ENCODE measurements around the gene KLHDC4.
"Not testable (repeated sequence)": the region's sequence is repeated elsewhere in the genome, so short reads cannot be mapped to it uniquely, and the experiment has no call there.

KLHDC4 gene

DNA sequence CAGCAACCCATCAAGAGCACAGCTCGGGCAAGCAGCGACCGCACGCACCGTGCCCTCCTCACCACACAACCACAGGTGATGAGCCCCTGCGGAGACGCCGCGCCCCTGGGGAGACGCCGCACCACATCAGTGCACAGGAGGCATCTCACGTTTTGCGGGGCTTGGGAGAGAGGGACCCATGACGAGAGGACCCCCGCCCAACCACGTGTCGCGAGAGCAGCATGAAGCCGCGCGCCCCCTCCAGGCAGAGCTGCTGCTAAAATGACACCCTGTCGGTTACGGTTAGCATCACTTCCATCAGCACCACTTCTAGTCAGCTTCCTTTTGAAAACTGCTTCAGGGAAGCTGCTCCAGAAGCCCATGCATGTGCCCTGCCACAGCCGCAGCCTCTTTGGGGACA is 45.3 kb downstream of the KLHDC4 start:
- DNase-seq (ENCODE audit: low read depth in 2 of 2) = no peak

DNA sequence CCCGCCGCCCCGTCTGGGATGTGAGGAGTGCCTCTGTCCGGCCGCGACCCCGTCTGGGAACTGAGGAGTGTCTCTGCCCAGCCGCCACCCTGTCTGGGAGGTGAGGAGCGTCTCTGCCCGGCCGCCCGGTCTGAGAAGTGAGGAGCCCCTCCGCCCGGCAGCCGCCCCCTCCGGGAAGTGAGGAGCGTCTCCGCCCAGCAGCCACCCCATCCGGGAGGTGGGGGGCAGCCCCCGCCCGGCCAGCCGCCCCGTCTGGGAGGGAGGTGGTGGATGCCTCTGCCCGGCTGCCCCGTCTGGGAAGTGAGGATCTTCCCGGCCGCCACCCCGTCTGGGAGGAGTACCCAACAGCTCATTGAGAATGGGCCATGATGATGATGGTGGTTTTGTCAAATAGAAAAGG is 47.0 kb downstream of the KLHDC4 start:
- not testable (repeated sequence) for DNase-seq (ENCODE audit: low read depth in 2 of 2)

DNA sequence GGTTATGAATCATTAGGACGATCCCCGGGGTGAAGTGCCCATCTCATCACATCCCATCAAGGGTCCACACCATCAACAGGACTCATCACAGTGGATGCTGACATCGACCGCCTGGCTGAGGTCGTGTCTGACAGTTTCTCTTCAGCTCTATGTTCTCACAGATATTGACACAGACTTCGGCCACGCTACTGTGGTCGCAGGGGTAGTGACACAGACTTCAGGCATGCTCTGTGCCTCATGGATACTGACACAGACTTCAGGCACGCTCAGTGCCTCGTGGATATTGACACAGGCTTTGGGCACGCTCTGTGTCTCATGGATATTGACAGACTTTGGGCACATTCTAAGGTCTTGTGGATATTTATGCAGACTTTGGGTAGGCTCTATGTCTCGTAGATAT is 50.1 kb downstream of the KLHDC4 start:
- DNase-seq (ENCODE audit: low read depth in 2 of 2) = no peak

DNA sequence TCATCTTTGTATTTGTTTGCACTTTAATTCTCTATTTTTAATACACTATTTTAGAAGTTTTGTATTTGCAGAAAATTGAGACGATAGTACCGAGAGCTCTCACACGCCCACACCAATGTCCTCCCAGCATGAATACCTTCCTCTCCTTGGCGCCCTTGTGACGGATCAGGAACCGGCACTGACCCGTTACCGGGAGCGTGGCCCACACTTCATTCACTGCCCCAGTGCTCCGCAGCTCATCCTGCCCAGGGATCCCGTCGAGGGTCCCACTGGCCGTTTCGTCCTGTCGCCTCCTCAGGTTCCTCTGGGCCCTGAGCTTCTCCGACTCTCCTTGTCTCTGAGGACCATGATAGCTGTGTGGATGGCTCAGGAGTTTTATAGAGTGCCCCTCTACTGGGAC is 50.6 kb downstream of the KLHDC4 start:
- no peak for DNase-seq (ENCODE audit: low read depth in 2 of 2)

DNA sequence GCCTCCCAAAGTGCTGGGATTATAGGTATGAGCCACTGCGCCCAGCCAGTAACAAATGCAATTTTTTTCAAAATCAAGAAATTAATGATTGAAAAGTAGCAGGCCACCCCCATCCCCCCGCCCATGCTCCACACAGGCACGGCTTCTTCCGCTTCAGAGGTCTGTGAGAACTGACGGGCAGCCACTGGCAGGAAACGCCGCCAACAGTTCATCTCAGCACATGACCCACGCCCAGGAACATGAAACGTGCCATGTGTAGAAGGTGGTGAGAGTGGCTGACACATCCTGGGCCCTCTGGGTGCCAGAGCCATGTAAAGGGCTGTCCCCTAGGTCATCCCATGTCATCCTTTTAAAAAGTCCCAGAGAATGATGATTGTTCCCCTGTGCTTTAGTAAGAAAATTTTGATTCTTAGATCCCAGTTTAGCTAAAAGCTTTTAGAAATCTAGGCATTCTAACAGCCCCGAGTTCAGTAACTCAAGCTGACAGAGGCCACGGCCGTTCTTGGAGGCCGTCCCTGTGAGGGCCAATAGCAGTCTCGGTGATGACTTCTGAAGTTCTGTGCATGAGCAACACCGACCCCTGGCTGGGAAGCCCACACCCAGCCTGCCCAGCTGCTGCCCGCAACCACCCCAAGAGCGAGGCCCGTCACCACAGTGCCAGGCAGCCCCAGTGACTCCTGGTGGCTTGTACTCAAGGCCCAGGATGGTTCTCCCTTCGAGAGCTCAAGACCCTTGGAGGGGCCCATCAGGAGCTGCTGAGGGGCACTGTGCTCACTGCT is 52.1 kb downstream of the KLHDC4 start:
- peak; percentile 16 to 44 for DNase-seq (ENCODE audit: low read depth in 2 of 2)

DNA sequence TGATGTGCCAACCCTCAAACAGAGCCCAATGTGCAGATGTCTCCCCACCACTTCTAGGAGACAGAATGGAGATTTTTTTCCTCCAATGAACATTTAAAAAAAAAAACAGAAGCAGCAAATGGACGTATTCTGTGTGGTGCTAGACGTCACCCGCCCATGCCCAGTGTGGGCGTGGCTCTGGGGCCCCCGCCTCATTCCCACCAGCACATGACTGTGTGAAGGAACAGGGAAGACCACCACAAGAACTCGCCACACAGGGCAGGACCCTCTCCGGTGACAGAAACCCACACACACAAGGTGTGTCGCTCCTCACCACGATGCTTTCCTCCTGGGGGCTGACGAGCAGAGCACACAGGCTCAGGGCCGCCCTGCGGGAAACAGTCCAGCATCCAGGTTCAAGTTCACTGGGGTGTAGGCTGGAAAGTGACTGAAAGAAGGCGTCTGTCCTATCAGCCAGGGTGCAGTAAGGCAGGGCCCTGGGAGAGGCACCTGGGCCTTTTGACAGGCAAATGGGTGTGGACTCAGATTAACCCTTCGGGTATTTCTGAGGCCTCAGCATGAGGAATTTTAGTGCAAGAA is 53.5 kb downstream of the KLHDC4 start:
- no peak for DNase-seq (ENCODE audit: low read depth in 2 of 2)

DNA sequence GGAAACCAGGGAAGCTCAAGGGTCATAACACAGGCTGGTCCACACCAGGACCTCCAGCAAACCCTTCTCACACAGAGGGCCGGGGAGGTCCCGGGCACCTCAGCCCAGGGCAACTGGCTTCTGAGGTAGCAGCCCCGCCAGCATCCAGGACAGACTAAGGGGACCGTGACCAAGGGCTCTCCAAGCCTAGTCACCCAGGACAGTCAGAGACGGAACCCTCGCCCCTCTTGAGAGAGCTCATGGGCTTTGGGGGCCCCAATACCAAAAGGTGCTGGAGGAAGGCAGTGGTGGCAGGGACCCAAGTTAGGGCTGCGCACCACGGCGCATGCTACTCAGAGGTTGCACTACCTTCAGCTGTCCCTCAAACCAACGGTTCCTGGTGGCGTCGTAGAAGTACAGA is 54.9 kb downstream of the KLHDC4 start:
- no peak for DNase-seq (ENCODE audit: low read depth in 2 of 2)

DNA sequence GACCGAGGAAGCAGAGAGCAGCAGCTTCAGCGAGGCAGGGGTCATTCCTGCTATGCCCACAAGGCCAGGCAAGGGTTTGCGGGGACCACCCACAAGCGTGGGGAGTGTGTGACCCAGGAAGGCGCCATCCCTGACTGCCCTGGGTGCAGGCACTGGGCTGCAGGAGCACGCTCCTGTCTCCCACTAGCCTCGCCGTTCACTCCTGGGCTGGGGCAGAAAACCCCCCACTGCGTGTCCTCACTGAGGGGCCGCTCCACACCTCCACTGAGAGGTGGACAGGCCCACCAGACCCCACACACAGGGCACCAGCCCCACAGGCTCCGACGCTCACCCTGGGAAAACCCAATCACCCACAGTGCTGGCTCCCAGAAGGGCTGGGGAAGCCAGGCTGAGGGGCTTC is 56.1 kb downstream of the KLHDC4 start:
- DNase-seq (ENCODE audit: low read depth in 2 of 2) = no peak

DNA sequence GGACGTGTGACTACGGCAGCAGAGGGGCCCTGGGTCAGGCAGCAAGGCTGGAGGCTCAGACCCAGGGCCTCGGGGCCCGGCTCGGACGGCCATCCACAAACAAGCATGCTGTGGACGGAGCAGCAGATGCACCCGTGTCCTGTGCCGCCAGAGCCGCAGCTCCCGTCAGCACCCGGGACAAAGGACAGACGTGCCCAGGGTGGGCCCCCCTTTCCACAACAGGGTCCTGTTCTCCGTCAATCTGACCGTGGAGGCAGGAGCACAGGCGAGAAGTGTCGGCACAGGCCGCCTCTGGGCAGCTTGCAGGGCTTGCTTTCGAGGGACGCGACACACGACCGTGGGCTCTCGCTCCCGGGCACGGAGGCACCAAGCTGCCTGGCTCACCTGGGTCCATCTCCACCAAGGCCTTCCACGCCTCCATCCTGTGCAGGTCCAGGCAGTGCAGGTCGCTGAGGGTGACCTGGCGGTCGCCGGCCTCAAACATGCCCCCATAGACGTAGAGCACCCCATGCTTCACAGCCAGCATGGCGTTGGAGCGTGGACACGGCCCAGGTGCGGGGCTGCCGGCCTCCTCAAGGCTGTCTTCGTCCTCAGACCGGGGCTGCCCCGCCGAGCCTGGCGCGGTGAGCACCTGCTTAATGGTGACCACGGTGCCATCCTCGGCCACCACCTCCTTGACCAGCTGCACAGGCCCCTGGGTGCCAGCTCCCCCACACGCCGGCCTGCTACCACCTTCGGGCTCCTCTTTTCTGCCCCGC is 56.7 kb downstream of the KLHDC4 start:
- no peak for DNase-seq (ENCODE audit: low read depth in 2 of 2)

DNA sequence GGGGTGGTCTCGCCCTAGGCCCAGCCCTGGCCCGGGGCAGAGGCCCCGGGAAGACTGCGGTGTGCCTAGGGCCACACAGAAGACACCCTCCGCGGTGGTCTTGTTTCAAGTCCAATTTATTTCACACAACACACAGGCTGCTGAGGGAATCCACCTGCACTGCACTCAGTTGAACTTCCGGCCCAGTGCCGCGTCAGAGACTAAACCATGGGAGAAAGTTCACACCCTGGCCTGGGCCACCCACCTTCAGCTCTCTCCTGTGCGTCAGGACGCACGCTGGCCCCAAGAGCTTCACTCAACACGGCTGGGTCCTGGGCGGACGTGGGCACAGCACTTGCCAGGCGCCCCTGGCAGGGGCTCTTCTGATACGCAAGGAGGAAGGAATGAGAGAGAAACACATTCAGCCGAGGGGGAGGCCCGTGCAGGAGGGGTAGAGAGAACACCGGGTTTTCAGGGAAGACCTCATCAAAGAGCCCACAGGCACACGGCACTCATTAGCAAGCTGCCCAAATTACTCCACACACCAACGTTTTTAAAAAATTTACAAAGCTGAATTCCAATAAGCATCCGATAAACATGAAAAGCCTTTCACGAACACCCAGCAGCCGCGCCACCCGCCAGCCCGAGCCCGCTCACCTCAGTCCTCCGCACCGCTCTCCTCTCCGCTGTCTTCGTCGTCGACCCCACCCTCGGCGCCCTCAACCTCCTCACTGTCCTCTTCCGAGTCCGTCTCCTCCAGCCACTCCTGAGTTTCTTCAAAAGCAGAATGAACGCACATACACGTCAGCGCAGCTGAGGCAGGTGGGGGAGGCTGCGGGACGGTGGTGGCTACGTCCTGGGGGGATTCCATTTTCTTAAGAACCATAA is 57.8 kb downstream of the KLHDC4 start:
- no peak for DNase-seq (ENCODE audit: low read depth in 2 of 2)

DNA sequence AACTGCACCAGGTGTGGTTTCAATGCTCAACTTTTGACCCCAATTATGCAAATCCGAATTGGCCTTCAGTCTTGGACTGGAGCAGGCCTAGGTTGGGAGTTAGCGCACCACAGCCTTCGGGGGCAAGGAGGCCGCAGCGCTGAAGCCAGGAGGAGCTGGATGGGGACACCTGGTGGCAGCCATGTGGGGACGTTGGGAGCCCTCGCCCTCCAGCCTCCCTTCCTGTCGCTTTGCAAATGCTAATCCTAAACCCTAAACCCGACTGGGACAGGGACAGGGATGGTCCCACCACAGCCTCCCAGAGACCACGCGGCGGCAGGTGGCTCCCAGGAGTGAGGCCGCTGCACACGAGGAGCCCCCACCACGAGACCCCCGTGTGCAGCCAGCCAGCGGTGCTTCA is 58.7 kb downstream of the KLHDC4 start:
- DNase-seq (ENCODE audit: low read depth in 2 of 2) = no peak

DNA sequence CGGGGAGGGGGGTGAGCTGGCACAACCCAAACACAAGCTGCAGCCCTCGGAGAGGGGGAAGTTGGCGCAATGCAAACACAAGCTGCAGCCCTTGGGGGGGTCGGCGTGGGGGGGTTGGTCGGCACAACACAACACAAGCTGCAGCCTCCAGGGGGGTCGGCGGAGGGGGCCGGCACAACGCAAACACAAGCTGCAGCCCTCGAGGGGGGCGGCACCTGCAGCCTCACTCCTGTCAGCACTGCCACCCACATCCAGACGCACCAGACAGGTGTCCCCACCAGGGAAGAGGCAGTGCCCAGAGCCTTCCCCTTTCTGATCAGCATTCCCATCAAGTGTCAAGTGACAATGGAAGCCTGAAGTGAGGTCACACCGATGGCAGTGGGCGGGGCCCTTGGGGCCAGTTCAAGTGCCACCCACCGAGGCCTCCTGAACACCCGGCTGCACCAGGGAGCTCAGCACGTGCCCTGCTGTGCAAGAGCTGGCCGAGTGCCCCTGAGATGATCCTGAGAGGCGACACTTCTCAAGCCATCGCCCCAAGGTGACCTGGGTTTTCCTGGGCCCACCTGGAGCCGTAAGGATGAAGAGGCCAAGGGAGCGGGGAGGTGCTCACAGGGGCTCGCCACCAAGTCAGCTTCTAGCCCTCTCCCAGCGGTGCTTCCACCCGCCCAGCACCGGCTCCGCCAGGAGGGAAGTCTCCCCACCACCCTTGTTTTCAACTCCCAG is 59.3 kb downstream of the KLHDC4 start:
- no peak for DNase-seq (ENCODE audit: low read depth in 2 of 2)

DNA sequence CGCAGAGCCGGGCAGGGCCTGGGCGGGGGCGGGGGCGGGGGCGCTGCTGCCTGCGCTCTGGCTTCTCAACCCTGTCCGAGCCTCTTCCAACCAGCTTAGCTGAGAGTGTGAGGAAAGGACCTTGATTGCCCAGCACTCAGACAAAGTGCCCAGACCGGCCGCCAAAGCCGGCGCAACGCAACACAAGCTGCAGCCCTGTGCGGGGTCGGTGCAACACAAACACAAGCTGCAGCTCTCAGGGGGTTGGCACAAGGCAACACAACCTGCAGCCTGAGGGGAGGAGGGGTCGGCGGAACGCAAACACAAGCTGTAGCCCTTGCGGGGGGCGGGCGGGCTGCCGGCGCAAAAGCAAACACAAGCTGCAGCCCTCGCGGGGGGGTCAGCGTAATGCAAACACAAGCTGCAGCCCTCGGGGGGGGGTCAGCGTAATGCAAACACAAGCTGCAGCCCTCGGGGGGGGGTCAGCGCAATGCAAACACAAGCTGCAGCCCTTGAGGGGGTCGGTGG is 60.0 kb downstream of the KLHDC4 start:
- no peak for DNase-seq (ENCODE audit: low read depth in 2 of 2)

DNA sequence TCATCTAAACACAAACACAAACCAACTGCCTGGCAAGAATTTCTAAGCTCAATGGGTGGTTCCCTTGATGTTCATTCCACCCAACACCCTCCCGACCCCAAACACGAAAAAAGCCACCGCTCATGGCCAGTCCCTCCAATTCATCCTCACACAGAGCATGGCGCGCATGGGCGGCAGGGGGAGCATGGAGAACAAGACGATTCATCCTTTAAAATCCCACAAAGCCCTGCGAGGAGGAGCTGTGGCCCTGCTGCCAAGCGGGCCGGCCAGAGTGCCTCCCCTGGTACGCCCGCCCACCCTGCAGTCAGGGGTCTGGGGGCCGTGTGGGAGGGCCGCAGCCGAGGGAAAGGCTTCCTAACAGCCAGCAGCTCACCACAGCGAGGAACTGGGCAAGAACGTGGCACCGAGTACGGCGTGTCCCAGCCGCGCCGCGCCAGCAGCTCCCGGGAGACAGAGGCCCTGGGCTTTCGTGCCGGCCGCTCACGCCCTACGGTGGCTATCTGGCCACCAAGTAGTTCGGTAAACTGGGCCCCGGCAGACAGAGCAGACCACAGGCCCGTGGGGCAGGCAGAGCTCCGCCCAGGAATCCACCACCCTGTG is 60.9 kb downstream of the KLHDC4 start:
- no peak for DNase-seq (ENCODE audit: low read depth in 2 of 2)

DNA sequence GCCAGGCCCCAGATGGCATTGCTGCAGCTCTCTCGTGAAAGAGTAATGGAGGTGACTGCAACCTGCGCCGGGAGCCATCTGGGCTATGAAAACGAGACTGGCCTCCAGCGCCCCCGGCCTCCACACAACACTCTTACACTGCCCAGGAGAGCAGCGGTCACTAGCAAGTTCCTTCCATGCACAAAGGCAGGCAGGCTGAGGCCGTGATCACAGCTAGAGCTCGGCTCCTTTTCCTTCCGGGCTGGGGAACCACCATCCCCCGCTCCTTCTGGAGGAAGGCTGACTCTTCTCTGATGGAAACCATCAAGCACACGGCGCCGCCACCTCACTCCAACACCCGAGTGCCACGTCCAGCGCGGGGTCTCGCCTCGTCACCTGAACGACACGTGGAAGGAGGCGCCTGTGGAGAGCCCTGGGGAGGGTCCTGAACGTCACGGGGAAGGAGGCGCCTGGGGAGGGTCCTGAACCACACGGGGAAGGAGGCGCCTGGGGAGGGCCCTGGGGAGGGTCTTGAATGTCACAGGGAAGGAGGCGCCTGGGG is 61.9 kb downstream of the KLHDC4 start:
- no peak for DNase-seq (ENCODE audit: low read depth in 2 of 2)

DNA sequence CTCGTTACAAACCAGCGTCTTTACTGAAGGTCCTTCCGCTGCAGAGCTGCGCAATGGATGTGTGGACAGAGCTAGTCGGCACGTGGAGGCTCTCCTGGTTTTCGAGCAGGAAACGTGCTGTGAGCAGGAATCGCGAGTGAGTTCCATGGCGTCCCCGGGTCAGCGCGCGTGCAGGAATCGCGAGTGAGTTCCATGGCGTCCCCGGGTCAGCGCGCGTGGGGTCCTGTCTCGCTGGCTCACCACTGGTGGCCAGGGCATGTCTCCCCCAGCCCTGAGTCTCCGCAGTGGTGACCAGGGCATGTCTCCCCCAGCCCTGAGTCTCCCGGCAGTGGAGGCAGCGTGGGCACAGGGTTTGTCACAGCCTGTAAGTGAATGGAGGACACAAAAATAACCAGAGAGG is 62.7 kb downstream of the KLHDC4 start:
- no peak for DNase-seq (ENCODE audit: low read depth in 2 of 2)

DNA sequence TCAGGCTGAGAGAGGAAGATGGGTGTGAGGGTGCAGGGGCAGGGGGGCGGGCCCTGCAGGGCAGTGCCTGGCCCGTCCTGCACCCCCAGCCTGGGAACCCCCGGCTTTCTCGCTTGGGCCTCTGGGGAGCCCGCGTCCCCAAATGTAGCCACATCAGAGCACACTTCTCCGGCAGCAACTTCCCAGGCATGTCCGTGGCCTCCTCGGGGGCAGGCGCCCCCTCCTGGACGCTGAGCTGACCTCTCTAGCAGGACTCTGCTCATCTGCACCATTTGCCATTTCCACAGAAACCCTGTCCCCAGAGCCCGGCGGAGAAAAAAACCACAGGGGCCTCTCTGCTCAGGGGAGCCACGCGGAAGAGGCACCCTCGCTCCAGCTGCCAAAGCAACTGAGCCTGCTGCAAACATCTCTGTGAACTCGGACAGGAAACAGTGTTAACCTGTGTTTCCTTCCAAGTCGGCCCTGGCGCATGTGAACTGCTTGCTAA is 63.4 kb downstream of the KLHDC4 start:
- peak in 1 of 2 experiments; percentile 39 for DNase-seq (ENCODE audit: low read depth in 2 of 2)

DNA sequence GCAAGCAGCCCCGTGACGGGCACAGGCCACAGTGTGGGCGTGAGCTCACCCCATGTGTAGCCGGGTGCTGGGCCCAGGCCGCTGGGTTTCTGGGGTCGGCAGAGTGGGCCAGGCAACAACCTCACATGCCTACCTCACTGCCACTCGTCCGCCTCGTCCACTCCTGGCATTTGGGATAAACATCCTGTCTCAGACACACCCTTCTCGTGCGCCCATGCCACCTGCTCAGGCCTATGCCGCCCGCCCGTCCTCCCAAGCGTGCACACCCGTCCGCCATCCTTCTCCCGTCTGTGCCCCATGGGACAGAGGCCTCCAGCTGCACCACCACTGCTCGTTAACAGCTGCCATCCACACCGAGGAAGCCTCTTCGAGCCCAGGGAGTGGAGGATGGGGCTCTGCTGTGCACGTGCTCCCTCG is 64.3 kb downstream of the KLHDC4 start:
- no peak for DNase-seq (ENCODE audit: low read depth in 2 of 2)

DNA sequence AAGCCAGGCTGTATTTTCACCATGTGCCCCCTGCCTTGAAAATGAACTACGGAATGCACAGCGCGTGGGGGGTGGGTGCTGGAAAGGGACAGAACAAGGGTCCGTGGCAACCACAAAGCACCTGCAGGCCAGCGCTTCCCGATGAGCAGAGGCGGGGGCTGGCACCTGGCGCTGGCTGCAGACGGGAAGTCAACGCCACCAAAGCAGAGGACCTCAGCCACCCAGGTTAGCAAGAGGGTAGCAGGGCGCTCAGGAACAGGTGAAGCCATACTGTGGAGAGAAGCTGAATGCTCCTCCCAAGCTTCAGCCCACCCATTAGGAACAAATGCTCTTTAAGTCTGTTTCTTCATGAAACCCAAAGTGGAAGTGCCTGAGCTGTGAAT is 64.7 kb downstream of the KLHDC4 start:
- no peak for DNase-seq (ENCODE audit: low read depth in 2 of 2)

DNA sequence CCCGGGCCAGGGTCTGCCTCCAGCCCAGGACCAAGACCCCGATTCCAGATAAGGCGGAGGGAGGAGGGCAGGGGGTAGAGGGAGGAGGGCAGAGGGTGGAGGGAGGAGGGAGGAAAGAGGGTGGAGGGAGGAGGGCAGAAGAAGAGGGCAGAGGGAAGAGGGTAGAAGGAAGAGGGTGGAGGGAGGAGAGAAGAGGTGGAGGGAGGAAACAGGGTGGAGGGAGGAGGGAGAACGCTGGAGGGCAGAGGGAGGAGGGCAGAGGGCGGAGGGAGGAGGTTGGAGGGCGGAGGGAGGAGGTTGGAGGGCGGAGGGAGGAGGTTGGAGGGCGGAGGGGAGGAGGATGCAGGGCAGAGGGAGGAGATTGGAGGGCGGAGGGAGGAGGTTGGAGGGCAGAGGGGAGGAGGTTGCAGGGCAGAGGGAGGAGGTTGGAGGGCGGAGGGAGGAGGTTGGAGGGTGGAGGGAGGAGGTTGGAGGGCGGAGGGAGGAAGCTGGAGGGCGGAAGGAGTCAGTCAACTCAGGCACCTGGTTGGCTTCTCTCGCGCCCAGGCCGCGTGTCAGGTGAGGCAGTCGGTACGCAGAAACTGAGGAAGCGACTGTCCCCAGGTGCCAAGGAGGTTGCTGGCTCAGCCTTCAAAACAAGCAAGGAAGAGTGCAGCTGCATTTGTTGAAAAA is 65.2 kb downstream of the KLHDC4 start:
- DNase-seq (ENCODE audit: low read depth in 2 of 2) = no peak
